ENCODE results near the gene FAM234B.
"Not testable (repeated sequence)": the region's sequence is repeated elsewhere in the genome, so short reads cannot be mapped to it uniquely, and the experiment has no call there.

GRCh38 chr12:13035335-13035734 is 8.8 kb upstream of the FAM234B start:
- TF ChIP-seq CTCF (optimal IDR thresholded peaks at IDR 0.05 in 1 of 3, IDR thresholded peaks at IDR 0.05 in 1 of 3, conservative IDR thresholded peaks at IDR 0.05 in 1 of 3; ENCODE audit: extremely low read depth in 1 of 3, insufficient read depth in 2 of 3, low read length in 3 of 3); EZH2 (IDR thresholded peaks at IDR 0.05; ENCODE audit: low read length): not testable (repeated sequence)
